ENCODE measurements around the gene KCNK6.

DNA sequence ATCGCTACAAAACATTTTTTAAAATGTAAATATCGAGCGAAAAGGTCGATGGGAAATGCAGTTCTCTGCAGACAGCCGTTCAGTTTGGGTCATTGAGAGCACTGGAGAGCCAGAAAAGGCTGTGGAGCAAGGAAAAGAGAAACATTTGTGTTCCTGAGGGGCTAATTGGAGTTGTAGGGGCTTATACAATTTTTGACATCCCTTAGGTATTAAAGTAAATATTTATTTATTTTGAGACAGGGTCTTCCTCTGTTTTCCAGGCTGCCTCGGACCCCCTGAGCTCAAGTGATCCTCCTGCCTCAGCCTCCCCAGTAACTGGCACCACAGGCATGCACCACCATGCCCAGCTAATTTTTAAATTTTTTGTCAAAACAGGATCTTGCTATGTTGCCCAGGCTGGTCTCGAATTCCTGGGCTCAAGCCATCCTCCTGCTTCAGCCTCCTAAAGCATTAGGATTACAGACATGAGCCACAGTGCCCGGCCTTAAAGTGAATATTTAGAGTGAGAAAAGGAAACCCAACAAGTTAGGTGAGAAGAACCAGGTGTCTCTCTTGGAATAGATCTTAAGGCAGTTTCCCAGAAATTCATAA, 3.1 kb upstream of the KCNK6 start:
- TF ChIP-seq, protein P1, sequence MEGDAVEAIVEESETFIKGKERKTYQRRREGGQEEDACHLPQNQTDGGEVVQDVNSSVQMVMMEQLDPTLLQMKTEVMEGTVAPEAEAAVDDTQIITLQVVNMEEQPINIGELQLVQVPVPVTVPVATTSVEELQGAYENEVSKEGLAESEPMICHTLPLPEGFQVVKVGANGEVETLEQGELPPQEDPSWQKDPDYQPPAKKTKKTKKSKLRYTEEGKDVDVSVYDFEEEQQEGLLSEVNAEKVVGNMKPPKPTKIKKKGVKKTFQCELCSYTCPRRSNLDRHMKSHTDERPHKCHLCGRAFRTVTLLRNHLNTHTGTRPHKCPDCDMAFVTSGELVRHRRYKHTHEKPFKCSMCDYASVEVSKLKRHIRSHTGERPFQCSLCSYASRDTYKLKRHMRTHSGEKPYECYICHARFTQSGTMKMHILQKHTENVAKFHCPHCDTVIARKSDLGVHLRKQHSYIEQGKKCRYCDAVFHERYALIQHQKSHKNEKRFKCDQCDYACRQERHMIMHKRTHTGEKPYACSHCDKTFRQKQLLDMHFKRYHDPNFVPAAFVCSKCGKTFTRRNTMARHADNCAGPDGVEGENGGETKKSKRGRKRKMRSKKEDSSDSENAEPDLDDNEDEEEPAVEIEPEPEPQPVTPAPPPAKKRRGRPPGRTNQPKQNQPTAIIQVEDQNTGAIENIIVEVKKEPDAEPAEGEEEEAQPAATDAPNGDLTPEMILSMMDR (IDR thresholded peaks at IDR 0.05; ENCODE audit: low read depth, low read length, missing input control), result no peak
- no peak for TF ChIP-seq YY1 (IDR thresholded peaks at IDR 0.05)
- TF ChIP-seq TAF1 (conservative IDR thresholded peaks at IDR 0.05), result no peak
- TF ChIP-seq, protein P2, sequence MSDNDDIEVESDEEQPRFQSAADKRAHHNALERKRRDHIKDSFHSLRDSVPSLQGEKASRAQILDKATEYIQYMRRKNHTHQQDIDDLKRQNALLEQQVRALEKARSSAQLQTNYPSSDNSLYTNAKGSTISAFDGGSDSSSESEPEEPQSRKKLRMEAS (IDR thresholded peaks at IDR 0.05), result no peak
- TF ChIP-seq RAD21 (IDR thresholded peaks at IDR 0.05), result no peak
- TF ChIP-seq, protein P3, sequence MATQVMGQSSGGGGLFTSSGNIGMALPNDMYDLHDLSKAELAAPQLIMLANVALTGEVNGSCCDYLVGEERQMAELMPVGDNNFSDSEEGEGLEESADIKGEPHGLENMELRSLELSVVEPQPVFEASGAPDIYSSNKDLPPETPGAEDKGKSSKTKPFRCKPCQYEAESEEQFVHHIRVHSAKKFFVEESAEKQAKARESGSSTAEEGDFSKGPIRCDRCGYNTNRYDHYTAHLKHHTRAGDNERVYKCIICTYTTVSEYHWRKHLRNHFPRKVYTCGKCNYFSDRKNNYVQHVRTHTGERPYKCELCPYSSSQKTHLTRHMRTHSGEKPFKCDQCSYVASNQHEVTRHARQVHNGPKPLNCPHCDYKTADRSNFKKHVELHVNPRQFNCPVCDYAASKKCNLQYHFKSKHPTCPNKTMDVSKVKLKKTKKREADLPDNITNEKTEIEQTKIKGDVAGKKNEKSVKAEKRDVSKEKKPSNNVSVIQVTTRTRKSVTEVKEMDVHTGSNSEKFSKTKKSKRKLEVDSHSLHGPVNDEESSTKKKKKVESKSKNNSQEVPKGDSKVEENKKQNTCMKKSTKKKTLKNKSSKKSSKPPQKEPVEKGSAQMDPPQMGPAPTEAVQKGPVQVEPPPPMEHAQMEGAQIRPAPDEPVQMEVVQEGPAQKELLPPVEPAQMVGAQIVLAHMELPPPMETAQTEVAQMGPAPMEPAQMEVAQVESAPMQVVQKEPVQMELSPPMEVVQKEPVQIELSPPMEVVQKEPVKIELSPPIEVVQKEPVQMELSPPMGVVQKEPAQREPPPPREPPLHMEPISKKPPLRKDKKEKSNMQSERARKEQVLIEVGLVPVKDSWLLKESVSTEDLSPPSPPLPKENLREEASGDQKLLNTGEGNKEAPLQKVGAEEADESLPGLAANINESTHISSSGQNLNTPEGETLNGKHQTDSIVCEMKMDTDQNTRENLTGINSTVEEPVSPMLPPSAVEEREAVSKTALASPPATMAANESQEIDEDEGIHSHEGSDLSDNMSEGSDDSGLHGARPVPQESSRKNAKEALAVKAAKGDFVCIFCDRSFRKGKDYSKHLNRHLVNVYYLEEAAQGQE (IDR thresholded peaks at IDR 0.05), result no peak
- TF ChIP-seq GABPA (IDR thresholded peaks at IDR 0.05 in 1 of 2, conservative IDR thresholded peaks at IDR 0.05 in 1 of 2), result no peak
- TF ChIP-seq, protein P4, sequence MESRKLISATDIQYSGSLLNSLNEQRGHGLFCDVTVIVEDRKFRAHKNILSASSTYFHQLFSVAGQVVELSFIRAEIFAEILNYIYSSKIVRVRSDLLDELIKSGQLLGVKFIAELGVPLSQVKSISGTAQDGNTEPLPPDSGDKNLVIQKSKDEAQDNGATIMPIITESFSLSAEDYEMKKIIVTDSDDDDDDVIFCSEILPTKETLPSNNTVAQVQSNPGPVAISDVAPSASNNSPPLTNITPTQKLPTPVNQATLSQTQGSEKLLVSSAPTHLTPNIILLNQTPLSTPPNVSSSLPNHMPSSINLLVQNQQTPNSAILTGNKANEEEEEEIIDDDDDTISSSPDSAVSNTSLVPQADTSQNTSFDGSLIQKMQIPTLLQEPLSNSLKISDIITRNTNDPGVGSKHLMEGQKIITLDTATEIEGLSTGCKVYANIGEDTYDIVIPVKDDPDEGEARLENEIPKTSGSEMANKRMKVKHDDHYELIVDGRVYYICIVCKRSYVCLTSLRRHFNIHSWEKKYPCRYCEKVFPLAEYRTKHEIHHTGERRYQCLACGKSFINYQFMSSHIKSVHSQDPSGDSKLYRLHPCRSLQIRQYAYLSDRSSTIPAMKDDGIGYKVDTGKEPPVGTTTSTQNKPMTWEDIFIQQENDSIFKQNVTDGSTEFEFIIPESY (IDR thresholded peaks at IDR 0.05), result no peak
- no peak for TF ChIP-seq JUND (IDR thresholded peaks at IDR 0.05)
- no peak for TF ChIP-seq SP1 (IDR thresholded peaks at IDR 0.05)
- TF ChIP-seq EGR1 (IDR thresholded peaks at IDR 0.05; ENCODE audit: low read depth in 2 of 2), result no peak
- TF ChIP-seq, protein P5, sequence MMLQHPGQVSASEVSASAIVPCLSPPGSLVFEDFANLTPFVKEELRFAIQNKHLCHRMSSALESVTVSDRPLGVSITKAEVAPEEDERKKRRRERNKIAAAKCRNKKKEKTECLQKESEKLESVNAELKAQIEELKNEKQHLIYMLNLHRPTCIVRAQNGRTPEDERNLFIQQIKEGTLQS (IDR thresholded peaks at IDR 0.05), result no peak
- TF ChIP-seq FOXA2 (IDR thresholded peaks at IDR 0.05), result no peak
